Globus pallidus (tissue), 1 donor: ENCODE data around the gene ELL.

Experiments used
- DNase-seq: peaks from one replicate; pipeline ENCODE4 v3.0.0-alpha.2; 2015; ENCODE audit warnings: low spot score

ELL gene

GRCh38 chr19:18504886-18505610, 16.8 kb downstream of the ELL start:
- no peak for DNase-seq

GRCh38 chr19:18503971-18504885, 17.6 kb downstream of the ELL start:
- no peak for DNase-seq

GRCh38 chr19:18503337-18503970, 18.4 kb downstream of the ELL start:
- no peak for DNase-seq

- no peak for DNase-seq
Measured at GRCh38 chr19:18502638-18503294, 19.1 kb downstream of the ELL start.

- no peak for DNase-seq
Measured at GRCh38 chr19:18502246-18502637, 19.6 kb downstream of the ELL start.

- DNase-seq, result no peak
Measured at GRCh38 chr19:18501832-18502231, 20.0 kb downstream of the ELL start.

- DNase-seq, result no peak
Measured at GRCh38 chr19:18501351-18501750, 20.5 kb downstream of the ELL start.

GRCh38 chr19:18500799-18501198, 21.1 kb downstream of the ELL start:
- DNase-seq, result no peak

- no peak for DNase-seq
Measured at GRCh38 chr19:18500376-18500775, 21.5 kb downstream of the ELL start.

GRCh38 chr19:18499055-18499775, 22.7 kb downstream of the ELL start:
- DNase-seq, result no peak

GRCh38 chr19:18496980-18497256, 25.0 kb downstream of the ELL start:
- no peak for DNase-seq

- no peak for DNase-seq
Measured at GRCh38 chr19:18496167-18496979, 25.5 kb downstream of the ELL start.

GRCh38 chr19:18495204-18495911, 26.5 kb downstream of the ELL start:
- DNase-seq, result no peak

- no peak for DNase-seq
Measured at GRCh38 chr19:18494267-18494607, 27.6 kb downstream of the ELL start.

GRCh38 chr19:18493440-18494266, 28.2 kb downstream of the ELL start:
- no peak for DNase-seq

GRCh38 chr19:18491995-18492953, 29.6 kb downstream of the ELL start:
- DNase-seq, result no peak

GRCh38 chr19:18490728-18491127, 31.1 kb downstream of the ELL start:
- no peak for DNase-seq

- no peak for DNase-seq
Measured at GRCh38 chr19:18489627-18490184, 32.2 kb downstream of the ELL start.
